DOHH2 (cell line): ENCODE results near the gene CAPN12.

Experiments used
- CTCF ChIP-seq: fragments of 200-600 bp; sonication (generic); IDR thresholded peaks from one replicate; pipeline ENCODE4 v1.5.1; 2014; ENCODE audit warnings: antibody characterized with exemption, mild to moderate bottlenecking, low read depth, low read length; ENCODE audit not compliant: poor library complexity, severe bottlenecking
- EZH2phosphoT487 ChIP-seq: fragments of 200-600 bp; sonication (generic); IDR thresholded peaks from 2 replicates; pipeline ENCODE4 v1.6.1; 2017; ENCODE audit warnings: borderline replicate concordance, mild to moderate bottlenecking, antibody characterized with exemption, low read length, moderate library complexity, mixed read lengths

GRCh38 chr19:38741670-38742069, 2.6 kb downstream of the CAPN12 start:
- TF ChIP-seq CTCF (no peak), EZH2phosphoT487 (no peak)
